Endothelial cell of umbilical vein (primary cell): ENCODE results near the gene CCDC142.

Experiments
- EZH2 ChIP-seq: IDR thresholded peaks from 2 replicates; pipeline ENCODE4 v1.6.1; 2012; ENCODE audit warnings: borderline replicate concordance, low read depth, mild to moderate bottlenecking, moderate library complexity, low read length, inconsistent platforms; ENCODE audit not compliant: severe bottlenecking
- JUN ChIP-seq: IDR thresholded peaks from 2 replicates; pipeline ENCODE4 v1.6.1; 2011; ENCODE audit warnings: borderline replicate concordance, low read depth; ENCODE audit not compliant: insufficient read length, insufficient read depth
- POLR2A ChIP-seq: IDR thresholded peaks from 2 replicates; pipeline ENCODE4 v1.6.1; 2012; ENCODE audit warnings: low read depth, mild to moderate bottlenecking, control low read depth, low read length
- POLR2AphosphoS5 ChIP-seq: IDR thresholded peaks from 2 replicates; pipeline ENCODE4 v1.6.1; 2012; ENCODE audit warnings: low read depth, mild to moderate bottlenecking, control low read depth, low read length, moderate library complexity; ENCODE audit not compliant: insufficient read depth
- TF ChIP-seq, protein P1 (sequence below), 2 donors: IDR thresholded peaks; 1 replicate in 1 of 2; 2 replicates in 1 of 2; pipeline ENCODE4 v1.5.1; 2011; ENCODE audit warnings: low read length in 2 of 2, mild to moderate bottlenecking in 2 of 2, moderate library complexity in 2 of 2, control low read depth in 1 of 2, inconsistent platforms in 1 of 2, low read depth in 1 of 2; ENCODE audit not compliant: insufficient read depth in 1 of 2; ENCODE audit errors: extremely low read depth in 1 of 2

- TF ChIP-seq, protein P1, sequence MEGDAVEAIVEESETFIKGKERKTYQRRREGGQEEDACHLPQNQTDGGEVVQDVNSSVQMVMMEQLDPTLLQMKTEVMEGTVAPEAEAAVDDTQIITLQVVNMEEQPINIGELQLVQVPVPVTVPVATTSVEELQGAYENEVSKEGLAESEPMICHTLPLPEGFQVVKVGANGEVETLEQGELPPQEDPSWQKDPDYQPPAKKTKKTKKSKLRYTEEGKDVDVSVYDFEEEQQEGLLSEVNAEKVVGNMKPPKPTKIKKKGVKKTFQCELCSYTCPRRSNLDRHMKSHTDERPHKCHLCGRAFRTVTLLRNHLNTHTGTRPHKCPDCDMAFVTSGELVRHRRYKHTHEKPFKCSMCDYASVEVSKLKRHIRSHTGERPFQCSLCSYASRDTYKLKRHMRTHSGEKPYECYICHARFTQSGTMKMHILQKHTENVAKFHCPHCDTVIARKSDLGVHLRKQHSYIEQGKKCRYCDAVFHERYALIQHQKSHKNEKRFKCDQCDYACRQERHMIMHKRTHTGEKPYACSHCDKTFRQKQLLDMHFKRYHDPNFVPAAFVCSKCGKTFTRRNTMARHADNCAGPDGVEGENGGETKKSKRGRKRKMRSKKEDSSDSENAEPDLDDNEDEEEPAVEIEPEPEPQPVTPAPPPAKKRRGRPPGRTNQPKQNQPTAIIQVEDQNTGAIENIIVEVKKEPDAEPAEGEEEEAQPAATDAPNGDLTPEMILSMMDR (IDR thresholded peaks at IDR 0.05; ENCODE audit: extremely low read depth in 1 of 2, insufficient read depth in 1 of 2, low read depth in 1 of 2, low read length in 2 of 2), result no peak
- TF ChIP-seq EZH2 (no peak), POLR2A (no peak), POLR2AphosphoS5 (no peak), JUN (no peak)
Observed at GRCh38 chr2:74526649-74527230, 43.9 kb upstream of the CCDC142 start.
